ENCODE data around the gene TUBB1.
A peak's percentile ranks its signal among the peaks of the same experiment; 100 is the strongest.

DNA sequence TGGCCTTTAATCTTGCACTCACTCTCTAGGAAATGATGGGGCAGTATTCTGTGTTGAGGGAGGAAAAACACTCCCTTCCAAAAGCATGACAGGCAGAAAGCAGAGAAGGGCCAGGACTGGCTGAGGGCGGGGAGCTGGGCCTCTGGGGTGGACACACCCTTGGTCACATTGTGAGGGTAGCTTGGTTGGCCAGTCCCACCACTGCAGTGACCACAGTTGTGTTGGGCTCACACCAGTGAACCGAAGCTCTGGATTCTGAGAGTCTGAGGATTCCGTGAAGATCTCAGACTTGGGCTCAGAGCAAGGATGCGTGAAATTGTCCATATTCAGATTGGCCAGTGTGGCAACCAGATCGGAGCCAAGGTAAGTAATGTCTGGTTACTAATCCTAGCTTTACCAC lies at the start of gene TUBB1:
- peak; percentile 50 for TF ChIP-seq POLR2A (IDR thresholded peaks at IDR 0.05; ENCODE audit: low read length)
- no peak for TF ChIP-seq GATA1 (IDR thresholded peaks at IDR 0.05; ENCODE audit: low read depth, low read length)
